ENCODE measurements around the gene PTGDS.
"Not testable (repeated sequence)": the region's sequence is repeated elsewhere in the genome, so short reads cannot be mapped to it uniquely, and the experiment has no call there.

The PTGDS gene

GRCh38 chr9:136992819-136993369, 15.6 kb downstream of the PTGDS start:
- DNase-seq: no peak

DNA sequence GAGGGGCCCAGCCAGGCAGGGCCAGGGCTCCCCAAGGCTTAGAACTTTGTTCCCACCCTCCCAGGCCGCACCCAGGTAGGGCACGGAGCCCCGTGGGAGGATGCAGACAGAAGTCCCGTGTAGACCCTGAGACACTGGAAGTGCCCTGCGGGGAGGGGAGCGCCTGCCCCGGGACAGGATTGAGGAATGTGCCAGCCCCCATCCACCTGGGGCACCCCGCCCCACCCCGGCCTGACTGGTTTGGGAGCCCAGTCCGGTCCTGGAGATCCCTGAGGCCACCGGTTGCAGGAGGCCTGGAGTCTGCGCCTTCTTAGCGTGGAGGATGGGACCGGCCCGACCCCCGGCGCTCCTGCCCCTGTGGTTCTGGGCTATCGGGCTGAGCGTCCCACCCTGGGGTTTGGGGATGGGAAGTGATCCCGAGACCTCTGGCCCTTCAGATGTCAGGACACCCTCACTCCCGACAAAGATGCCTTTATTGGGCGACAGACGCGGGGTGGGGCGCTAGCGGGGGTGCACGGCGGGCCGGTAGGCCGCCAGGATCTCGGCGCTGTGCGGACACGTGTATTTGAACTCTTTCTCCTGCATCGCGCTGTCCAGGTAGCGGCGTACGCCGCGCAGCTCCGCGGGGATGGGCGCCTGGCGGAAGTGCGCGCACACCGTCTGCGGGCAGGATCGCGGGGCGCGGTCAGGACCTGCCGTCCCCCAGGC, 17.0 kb downstream of the PTGDS start:
- no peak for DNase-seq

GRCh38 chr9:136994888-136995230, 17.6 kb downstream of the PTGDS start:
- no peak for DNase-seq

- no peak for DNase-seq
Measured at GRCh38 chr9:136995362-136995761, 18.1 kb downstream of the PTGDS start.

DNA sequence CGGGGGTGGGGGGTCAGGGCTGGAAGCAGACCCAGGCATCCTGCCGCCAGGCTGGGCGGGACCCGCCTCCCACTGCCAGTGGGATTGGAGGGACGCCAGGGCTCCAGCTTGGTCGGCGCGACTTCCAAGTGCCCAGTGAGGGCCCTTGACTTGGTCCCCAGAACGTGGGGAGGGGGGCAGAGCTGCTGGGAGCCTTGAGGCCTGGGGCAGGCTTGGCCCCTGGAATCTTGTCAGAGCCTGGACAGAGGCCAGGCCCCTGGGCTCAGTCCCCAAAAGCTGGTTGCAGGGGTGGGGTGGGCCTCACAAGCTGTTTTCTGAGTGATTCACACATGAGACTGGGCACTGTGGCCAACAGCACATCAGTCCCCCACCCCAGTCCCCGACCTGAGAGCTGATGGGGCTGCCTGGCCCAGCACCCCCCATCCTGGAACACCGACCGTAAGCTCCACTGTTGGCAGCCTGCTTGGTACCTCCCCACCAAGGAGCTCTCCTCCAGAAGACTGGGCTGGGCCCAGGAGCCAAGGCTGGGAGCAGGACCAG, 18.5 kb downstream of the PTGDS start:
- DNase-seq: no peak

DNA sequence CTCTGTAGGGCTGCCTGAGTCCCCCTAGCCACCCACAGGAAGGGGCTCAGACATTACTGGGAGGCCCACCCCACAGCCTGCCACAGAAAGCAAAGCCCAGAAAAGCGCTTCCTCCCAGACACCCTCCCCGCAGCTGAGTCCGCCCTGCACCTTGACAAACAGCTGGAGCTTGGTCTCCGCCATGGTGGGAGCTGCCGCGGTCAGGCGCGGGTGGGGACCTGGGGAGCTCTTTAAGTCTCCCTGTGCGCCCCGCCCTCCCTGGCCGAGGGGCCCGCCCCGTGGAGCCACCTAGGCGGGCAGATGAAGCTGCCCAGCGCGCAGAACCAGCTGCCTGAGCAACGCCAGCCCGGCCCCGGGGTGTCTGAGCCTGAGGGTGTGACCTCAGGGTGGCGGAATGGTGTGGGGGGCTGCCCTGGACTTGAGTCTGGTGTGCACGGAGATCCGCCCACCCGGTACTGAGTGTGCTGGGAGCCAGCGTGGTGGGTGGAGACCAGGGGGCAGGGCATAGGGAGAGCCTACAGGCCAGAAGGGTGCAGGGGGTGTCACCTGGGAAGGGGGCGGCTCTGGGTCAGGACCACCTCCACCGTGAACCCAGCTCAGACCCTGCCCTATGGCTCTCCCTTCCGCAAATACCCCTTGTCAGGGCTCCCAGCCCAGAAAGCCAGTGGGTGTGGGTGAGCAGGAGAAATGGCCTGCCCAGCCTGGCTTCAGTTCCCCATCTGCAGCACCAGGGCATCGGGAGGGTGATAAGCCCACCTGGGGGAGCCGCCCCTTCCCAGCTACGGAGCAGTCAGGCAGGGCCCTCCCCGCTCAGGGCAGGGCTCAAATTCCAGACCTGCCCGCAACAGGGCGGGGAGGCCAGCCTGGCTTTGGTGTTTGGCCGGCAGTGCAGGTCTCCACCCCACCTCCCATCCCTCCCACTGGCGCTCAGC, 19.3 kb downstream of the PTGDS start, which contains the start of gene CLIC3:
Gene CLIC3 (minus strand): TSS at position 208 of the 932 bp plus-strand sequence. CDS start 25 bp downstream, at position 183.
- no peak for DNase-seq

DNA sequence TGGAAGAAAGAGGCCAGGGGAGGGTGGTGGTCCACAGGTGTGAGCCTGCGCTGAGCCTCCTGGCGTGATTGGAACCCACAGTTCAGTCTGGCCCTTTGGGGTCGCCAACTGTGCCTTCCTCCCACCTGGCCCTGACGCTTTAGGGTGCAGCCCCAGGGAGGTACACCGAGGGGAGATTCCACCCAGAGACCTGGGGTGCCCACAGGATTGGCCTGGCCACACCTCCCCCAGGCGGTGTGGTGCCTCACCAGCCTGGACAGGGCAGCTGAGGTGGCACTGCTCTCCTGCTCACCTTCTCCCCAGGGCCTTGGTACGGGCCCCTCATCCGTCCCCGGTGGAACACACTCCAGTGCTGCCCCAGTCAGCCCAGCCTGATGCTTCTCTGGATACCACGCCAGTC, 20.1 kb downstream of the PTGDS start:
- DNase-seq: no peak

DNA sequence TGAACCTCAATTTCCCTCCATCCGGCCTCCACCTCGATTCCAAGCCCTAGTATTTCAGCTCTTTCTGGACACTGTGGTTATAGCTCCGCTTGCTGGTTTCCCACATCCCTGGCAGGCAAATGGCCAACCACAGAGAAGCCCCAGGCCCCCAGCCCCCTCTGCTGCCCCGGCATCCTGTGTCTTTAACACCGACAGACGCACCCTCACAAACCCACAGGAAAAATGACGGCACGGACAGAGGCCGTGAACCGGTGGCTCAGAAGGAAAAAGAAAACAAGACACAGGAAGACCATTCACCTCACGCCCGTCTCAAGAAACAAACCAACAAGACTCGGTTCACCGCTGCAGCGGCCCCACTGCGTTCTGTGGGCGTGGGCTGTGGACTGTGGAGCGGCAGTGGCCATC, 20.5 kb downstream of the PTGDS start:
- DNase-seq: no peak

GRCh38 chr9:137000177-137000930, 23.1 kb downstream of the PTGDS start:
- no peak for DNase-seq

DNA sequence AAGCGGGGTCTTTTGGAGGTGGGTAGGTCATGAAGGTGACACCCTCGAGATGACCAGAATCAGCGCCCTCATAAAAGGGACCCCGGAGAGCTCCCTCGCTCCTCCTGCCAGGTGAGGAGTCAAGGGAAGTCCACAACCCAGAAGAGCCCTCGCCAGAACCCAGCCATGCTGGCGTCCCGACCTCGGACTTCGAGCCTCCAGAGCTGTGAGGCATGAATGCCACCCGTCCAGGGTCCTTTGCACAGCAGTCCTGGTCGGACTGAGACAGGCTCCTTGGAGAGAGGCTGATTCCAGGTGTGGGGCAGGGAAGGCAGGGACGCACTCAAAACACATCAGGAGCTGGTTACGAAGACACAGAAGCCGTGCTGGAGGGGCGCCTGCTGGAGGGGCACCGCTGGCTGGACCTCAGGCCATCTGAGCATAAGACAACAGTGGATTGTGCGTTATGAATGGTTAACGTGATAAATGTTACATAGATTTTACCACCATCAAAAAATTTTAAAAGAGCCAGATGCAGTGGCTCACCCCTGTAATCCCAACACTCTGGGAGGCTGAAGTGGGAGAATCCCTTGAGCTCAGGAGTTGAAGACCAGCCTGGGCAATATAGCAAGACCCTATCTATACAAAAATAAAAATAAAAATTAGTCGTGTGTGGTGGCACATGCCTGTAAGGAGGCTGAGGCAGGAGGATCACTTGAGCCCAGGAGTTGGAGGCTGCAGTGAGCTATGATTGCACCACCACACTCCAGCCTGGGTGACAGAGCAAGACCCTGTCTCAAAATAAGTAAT, 24.7 kb downstream of the PTGDS start:
- DNase-seq: no peak

DNA sequence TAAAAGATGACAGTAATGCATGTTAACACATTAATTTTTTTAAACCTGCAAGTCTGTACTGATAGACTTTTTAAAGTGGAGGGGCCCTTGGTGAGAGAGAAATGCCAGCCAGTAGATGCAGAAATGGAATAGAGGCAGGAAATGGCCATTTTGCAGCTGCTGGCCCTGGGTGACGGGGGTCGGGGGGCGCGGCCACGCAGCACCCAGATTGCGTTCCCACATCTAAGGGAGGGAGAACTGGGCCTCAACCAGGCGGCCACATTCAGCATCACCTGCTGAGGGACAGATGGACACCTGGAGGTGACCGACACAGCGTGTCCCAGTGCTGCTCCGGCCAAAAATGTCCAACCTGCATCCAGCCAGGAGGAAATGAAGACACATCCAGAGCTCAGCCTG, 25.3 kb downstream of the PTGDS start:
- DNase-seq: no peak

DNA sequence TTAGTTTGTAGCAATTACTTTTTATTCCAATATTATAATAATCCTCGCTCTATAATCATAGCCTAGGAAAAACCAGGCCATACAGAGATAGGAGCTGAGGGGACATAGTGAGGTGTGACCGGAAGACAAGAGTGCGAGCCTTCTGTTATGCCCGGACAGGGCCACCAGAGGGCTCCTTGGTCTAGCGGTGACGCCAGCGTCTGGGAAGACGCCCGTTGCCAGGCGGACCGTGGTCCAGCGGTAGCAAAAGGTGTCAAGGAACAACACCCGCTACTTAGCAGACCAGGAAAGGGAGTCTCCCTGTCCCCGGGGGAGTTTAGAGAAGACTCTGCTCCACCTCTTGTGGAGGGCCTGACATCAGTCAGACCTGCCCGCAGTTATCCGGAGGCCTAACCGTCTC, 27.0 kb downstream of the PTGDS start:
- not testable (repeated sequence) for DNase-seq

- no peak for DNase-seq
Measured at GRCh38 chr9:137006116-137007003, 29.1 kb downstream of the PTGDS start.

DNA sequence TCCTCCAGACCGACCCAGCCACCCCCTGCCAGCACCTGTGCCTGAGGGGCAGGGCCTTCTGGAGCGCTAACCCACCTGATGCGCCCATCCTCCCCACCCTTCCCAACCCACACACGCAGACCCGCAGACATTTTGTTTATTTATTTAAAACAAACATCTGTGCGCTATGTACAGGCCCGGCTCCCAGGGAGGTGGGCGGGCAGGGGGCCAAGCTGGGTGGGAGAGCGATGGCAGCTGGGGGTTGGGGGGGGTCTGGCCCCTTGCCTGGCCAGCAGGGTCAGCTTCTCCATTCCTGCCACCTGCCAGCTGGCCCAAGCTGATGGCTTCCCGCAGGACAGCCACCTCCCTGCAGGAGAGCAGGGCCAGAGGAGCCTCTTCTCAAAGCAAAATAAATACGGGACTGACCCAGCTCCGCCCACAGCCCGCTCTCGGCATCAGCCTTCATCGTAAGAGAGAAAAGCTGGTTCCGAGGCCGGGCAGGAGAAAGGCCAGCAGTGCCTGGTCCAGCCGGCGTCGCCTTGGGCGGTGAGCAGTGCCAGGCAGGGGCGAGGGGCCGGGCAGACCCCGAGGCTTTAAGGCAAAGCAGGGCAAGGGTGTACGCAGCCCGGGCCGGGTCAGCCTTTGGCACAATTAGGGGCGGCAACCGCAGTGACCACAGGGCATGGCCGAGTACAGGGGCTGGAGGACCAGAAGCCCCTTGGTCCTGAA, 30.0 kb downstream of the PTGDS start:
- no peak for DNase-seq

DNA sequence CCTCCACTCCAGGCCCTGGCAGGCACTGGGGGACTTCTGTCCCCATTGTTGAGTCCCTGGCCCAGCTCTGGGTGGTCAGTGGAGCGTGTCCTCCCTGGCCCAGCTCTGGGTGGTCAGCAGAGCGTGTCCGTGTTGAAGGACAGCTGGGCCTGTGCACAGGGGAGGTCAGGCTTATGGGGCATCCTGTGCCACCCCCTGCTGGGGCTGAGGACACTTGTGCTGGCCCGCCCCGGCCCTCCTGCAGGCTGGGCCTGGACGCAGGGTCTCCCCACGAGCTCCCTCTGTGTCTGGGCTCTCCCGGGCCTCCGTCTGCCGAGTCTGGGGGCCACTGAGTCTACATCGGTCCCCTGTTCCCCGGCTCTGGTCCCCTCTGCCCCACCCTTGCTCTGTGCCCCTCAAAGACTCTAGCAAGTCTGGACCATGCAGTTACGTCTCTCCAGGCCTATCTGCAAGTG, 30.5 kb downstream of the PTGDS start:
- no peak for DNase-seq

DNA sequence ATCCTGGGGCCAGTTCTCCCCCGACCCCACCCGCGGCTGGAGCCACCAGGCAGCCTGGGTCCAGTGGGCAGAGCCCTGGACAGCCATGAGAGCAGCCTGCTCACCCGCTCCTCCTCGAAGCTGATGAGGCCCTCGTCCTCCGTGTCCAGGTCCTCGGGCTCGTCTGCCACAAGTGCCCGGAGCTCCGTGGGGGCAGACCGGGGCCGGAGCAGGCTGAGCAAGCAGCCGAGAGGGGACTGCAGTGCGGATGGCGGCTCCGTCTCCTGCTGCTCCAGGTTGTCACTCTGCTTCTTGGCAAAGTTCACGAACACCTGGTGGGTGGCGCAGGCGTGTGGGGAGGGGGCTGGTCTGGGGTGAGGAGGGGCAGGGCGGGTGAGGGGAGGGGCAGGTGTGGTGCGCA, 31.0 kb downstream of the PTGDS start:
- DNase-seq: no peak

DNA sequence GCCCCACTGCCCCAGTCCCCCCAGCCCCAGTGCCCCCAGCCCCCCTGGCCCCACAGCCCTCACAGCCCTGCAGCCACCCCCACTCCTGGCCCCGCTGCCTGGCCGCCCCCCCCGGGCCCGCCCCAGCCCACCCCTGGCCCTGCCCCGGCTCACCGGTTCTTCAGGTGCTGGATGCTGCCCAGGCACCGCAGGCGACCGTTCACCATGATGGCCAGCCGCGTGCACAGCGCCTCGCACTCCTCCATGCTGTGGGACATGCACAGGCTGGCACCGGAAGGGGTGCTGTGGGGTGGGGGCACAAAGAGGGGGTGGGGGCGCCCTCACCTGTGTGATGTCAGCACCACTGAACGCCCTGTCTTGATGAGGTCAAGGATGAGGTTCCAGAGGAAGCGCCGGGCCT, 31.9 kb downstream of the PTGDS start:
- DNase-seq: no peak

DNA sequence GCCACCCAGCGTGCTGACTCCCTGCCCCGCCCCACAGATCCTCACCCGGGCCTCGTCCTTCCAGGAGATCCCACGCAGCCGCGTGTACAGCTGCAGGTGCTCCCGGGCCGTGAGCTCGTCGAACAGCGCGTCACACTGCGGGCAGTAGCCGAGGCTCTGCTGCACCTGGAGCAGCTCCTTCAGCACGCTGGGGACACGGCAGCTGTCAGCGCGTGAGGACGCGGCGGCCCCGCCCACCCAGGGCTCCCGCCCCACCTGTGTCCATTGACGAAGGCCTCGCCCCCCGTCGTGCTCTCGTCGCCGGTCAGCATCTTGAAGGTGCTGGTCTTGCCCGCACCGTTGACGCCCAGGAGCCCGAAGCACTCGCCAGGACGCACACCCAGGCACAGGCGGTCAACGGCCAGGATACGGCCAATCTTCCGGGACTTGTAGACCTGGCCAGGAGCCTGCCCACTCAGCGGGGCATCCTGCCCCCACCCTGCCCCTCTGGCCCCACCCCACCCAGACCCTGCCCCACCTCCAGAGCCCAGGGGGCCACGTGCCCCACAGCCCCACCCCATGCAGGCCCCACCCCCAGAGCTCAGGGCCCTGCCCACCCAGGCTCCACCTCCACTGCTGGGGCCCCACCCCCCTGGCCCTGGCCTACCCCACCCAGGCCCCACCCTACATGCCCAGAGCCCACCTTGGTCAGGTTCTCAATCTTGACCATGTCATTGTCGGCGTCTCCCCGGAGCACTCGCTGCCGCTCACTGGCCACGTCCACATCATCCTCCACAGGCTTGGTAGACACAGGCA, 32.8 kb downstream of the PTGDS start:
- no peak for DNase-seq

DNA sequence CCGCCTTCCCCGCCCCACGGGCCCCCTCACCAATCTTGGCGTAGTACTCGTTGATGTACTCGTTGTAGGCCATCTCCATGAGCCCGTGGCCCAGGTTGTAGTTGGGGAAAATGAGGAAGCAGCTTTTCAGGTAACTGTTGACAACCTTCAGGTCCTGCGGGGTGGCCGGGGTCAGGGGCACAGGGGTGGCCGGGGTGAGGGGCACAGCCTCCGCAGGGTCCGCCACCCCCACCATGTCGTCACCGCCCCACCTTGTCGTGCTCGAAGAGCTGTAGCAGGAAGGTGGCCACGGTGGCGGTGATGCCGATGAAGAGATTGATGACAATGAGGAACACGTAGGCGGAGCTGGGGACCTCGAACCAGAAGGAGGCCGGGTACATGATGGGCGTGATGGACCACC, 33.9 kb downstream of the PTGDS start:
- DNase-seq: no peak

Data from NCI-H1105 (cell line).